ENCODE data around the gene CALHM4. TPM values are rescaled to one million over a fixed set of nuclear protein-coding genes. Genes with fewer than 3 reads are reported as not detected.

The CALHM4 gene
- 0.22 TPM in 1 of 2 replicates, not detected in the other for total RNA-seq

GRCh38 chr6:116553451-116553850 is at the start of gene CALHM4:
Gene CALHM4, plus strand, starts transcription at chr6:116553751. Its CDS starts 43 bp downstream, at chr6:116553794.
- DNase-seq (ENCODE audit: low read depth in 2 of 2) = no peak

- DNase-seq (ENCODE audit: low read depth in 2 of 2) = no peak
Measured at GRCh38 chr6:116507324-116507723, 46.2 kb upstream of the CALHM4 start.

DNA sequence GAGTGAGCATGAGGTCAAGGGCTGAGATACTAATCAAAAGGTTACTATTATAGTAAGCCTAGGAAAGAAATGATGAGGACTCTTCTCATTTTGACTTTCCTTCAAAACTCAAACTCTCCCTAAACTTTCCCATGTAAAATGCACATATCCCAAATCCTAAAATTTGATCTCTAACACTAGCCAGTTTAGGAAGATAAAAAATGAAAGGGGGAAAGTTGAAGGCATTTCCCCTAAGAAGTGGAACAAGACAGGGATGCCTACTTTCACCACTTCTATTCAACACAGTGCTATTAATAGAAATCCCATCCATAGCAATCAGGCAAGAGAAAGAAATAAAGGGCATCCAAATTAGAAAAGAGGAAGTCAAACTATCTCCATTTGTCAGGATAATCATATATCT is 45.0 kb upstream of the CALHM4 start:
- no peak for DNase-seq (ENCODE audit: low read depth in 2 of 2)

DNA sequence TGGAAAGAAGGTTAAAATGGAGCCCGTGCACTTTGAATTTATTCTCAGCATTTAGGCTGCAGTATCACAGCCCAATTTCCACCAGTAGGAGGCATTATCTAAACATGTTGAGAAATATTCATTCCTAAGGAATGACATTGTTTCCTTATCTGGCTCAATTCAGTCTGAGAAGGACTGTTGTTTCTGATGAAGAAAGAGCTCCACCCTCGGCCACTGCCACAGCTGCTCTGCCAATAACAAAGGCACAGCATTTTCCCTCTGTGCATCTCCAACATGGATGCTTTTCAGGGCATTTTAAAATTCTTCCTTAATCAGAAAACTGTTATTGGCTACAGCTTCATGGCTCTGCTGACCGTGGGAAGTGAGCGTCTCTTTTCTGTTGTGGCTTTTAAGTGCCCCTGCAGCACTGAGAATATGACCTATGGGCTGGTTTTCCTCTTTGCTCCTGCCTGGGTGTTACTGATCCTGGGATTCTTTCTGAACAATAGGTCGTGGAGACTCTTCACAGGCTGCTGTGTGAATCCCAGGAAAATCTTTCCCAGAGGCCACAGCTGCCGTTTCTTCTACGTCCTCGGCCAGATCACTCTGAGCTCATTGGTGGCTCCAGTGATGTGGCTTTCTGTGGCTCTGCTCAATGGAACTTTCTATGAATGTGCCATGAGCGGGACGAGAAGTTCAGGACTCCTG is 42.0 kb upstream of the CALHM4 start, which contains the start of gene CALHM5:
CALHM5 (plus strand) TSS at position 216 of the 687 bp plus-strand sequence; CDS start at position 274, 58 bp downstream.
- peak; percentile 33 to 91 for DNase-seq (ENCODE audit: low read depth in 2 of 2)

GRCh38 chr6:116512111-116512559 is 41.4 kb upstream of the CALHM4 start:
- peak; percentile 29 to 49 for DNase-seq (ENCODE audit: low read depth in 2 of 2)

GRCh38 chr6:116512734-116513133 is 40.8 kb upstream of the CALHM4 start:
- DNase-seq (ENCODE audit: low read depth in 2 of 2) = no peak

GRCh38 chr6:116513224-116513875 is 40.2 kb upstream of the CALHM4 start:
- DNase-seq (ENCODE audit: low read depth in 2 of 2) = no peak

GRCh38 chr6:116514111-116514510 is 39.4 kb upstream of the CALHM4 start:
- no peak for DNase-seq (ENCODE audit: low read depth in 2 of 2)

DNA sequence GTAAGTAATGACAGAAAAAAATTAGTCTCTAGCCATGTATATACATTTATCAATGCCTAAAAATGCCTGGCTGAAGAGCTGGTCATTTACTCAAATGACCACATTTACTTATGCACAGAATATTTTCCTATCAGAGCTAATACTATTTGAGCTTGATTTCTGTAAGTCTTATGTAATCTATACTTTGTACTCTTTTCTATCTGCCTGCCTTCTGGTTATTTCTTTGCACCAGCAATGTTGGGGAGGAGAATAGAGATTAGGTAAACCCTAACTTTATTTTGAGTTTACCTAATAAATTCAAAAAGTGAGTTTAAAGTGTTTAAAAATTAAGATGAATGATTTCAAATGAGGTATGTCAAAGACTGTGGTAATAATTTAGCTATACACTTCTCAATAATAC is 38.4 kb upstream of the CALHM4 start:
- no peak for DNase-seq (ENCODE audit: low read depth in 2 of 2)

- peak in 1 of 2 donors; percentile 64 for DNase-seq (ENCODE audit: low read depth in 2 of 2)
Measured at GRCh38 chr6:116518621-116519368, 34.8 kb upstream of the CALHM4 start.

GRCh38 chr6:116522896-116523295 is 30.7 kb upstream of the CALHM4 start:
- DNase-seq (ENCODE audit: low read depth in 2 of 2) = no peak

DNA sequence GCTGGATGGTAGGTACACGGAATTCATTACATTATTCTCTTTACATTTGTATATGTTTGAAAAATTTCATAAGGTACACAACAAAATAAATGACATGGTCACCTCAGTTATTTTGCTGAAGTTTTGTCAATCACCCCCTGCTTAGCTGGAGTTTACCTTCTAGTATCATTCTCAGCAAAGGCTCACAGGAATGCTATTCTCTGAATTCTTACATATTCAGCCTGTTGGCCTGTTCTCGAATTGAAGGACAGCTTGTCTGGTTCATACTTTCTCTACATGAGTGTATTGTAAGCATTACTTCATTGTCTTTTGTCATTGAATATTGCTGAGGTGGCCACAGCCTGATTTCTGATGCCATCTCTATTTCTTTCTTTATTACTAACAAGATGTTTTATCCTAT is 29.3 kb upstream of the CALHM4 start:
- no peak for DNase-seq (ENCODE audit: low read depth in 2 of 2)

GRCh38 chr6:116528133-116528532 is 25.4 kb upstream of the CALHM4 start:
- DNase-seq (ENCODE audit: low read depth in 2 of 2) = no peak

DNA sequence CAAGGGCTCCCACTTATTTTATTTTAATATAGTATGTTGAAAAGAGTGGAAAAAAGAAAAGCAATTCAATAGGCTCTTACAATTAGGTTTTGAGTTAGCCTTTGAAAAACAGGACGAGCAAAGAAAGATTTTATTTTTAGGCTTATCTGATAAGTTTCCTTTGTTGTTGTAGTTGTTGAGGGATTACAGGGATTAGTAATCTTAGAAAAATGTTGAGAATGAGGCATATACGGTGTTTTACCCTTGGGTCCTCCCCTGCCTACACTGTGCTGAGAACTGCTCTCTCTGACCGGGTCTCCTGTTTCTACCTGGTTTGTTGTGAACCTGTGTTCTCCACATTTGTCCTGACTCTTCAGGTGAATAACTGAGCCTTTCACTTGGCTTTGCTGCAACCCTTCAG is 24.8 kb upstream of the CALHM4 start:
- no peak for DNase-seq (ENCODE audit: low read depth in 2 of 2)

DNA sequence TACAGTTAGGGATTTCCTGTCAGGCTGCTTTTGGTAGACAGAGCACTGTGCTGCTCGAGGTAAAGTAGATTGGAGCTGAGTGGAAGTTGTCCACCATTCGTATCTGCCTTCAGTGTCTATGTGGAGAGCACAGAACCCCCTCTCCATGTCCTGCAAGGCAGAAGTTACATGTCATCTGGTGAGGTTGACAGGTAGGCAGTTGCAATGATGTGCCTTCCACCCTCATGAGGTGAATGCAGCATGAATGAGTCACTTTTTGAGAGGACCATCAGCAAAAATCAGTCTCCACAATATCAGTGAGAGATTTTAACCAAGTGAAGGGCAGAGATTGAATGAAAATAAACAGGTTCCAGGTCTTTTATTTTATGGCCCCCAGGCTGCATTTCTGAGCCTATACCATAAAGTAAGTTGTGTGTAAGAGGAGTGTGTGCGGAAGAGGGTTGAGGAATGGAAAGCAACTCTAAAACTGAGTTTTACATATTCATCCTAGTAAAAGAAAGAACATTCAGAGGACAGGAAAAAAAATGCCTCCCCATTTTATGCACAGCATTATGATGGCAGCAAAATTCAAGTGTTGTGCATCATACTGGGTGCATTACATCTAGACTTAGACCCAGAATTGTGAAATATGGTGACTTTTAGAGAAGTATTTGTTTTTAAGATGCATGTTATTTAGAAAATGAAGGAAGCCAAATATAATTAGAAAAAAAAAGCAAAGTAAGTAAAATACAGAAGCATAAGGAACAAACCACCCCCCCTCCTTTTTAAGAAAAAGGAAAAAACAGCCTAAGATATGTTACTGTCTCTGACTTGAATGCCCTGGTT is 23.9 kb upstream of the CALHM4 start:
- no peak for DNase-seq (ENCODE audit: low read depth in 2 of 2)

- no peak for DNase-seq (ENCODE audit: low read depth in 2 of 2)
Measured at GRCh38 chr6:116530436-116530835, 23.1 kb upstream of the CALHM4 start.

DNA sequence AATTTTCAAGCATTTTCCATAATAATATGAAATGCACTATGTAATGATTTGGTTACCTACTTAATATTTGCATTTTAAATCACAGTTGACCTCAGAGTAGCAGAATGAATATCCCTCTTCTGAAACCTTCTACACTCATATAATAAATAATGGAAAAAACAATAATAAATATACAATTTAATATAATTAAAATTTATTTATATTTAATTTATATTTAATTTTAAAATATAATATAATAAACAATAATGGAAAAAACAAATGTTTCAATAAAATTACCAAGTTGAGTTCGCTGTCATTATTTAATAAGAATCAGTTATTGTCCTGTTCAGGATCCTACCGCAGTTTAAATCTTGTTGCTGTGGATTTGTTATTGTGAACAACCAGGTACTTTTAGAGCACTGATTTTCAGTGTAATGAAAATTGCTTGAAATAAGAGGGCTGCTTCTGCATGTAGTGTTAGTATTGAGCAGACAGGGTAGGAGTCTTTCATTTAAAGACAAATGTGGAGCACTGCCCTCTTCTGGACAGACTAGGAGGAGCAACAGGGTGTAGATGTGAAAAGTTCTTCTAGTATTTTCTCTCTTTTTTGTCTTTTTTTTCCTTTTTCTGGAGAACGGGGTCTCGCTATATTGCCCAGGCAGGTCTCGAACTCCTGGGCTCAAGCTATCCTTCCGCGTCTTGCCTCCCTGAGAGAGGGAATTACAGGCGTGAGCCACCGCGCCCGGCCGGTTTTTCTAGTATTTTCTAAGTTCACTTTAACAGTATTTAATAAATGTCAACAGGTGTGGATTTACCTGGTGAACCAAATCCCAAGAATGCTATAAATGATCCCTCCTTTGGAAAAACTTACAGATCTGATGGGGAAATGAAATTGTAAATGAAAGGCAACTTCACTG is 21.6 kb upstream of the CALHM4 start:
- DNase-seq (ENCODE audit: low read depth in 2 of 2) = peak; percentile 81 to 82

DNA sequence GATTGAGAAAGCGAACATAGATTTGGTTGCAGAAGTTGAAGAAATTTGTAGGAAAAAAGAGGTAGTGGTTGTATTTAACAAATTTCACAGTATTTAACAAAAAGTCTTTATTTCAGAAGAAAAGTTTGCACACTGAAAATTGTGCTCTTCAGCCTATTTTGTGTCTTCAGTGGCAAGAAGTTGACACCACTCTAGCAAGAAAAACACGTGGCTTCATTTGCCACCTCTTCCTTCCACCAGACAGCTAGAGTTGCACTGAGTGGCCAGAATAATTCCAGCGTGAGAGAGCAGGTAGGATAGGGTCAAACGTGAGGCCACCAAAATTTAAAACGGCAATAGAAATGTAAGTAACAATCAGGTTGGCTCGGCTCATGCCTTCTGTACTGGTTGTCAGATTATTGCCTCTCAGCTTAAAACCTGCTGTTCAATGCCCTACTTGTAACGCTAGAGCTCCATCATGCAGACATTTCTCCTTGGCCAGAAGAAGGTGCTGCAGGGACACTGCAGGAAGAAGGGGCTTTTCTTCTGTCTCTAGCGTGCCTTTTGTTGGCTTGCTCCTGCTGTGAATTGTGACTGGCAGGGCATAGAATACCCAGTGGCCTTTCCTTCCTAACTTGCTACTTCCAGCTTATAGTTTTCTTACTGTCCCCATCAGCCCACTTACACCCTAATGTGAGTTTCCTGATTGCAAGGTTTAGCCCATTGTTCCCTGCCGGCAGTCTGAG is 20.2 kb upstream of the CALHM4 start:
- no peak for DNase-seq (ENCODE audit: low read depth in 2 of 2)

GRCh38 chr6:116535109-116535508 is 18.4 kb upstream of the CALHM4 start:
- no peak for DNase-seq (ENCODE audit: low read depth in 2 of 2)

DNA sequence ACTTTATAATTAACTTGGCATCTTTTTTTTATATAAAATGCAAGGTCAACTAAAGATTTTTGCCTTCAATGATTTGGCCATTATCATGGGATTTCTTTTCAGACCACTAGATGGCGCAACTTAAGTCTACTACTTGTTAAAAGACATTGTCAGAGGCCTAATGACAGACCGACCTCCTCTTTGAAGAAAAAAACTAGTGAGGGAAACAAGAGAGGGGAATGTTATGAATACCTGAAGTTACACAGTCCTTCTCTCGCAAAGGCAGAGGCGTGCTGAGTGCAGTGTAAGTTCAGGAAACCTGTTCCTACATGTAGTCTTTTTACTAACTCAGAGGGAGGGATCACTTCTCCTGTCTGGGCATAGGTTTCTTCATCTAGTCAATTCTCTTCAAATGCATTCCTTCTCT is 17.3 kb upstream of the CALHM4 start:
- peak; percentile 70 to 74 for DNase-seq (ENCODE audit: low read depth in 2 of 2)

Data from lung microvascular endothelial cell (primary cell).